Naive B cell (primary cell): ENCODE results near the gene NDUFS7. TPM values are rescaled to one million over a fixed set of nuclear protein-coding genes. Genes with fewer than 3 reads are reported as not detected.
"Not testable (repeated sequence)": the region's sequence is repeated elsewhere in the genome, so short reads cannot be mapped to it uniquely, and the experiment has no call there.

ENCODE experiments used
- ATAC-seq, 2 donors: fragments of 150-1000 bp; cut with Tn5 transposase; 2 replicates each; pipeline ENCODE4 v1.10.0; 2021; ENCODE audit warnings: low read depth in 2 of 2, mild to moderate bottlenecking in 2 of 2, moderate library complexity in 2 of 2
- DNase-seq: peaks from one replicate; pipeline ENCODE4 v3.0.0; 2022
- H3K27ac Mint-ChIP-seq, 6 donors: one replicate each; pipeline ENCODE4 v1.8.0; 2020 to 2022; ENCODE audit warnings: mild to moderate bottlenecking in 6 of 6, mixed read lengths in 6 of 6, moderate library complexity in 5 of 6, inconsistent platforms in 2 of 6
- H3K27me3 Mint-ChIP-seq, 3 donors: one replicate each; pipeline ENCODE4 v1.8.0; 2021 to 2022; ENCODE audit warnings: mixed read lengths in 3 of 3, mild to moderate bottlenecking in 1 of 3
- H3K36me3 Mint-ChIP-seq, 2 donors: one replicate each; pipeline ENCODE4 v1.8.0; 2020 to 2022; ENCODE audit warnings: mixed read lengths in 2 of 2, inconsistent platforms in 1 of 2, mild to moderate bottlenecking in 1 of 2
- H3K4me1 Mint-ChIP-seq, 3 donors: one replicate each; pipeline ENCODE4 v1.8.0; 2020 to 2022; ENCODE audit warnings: mixed read lengths in 3 of 3, inconsistent platforms in 1 of 3, mild to moderate bottlenecking in 1 of 3, moderate library complexity in 1 of 3
- H3K4me3 Mint-ChIP-seq, 8 donors: one replicate each; pipeline ENCODE4 v1.8.0; 2020 to 2022; ENCODE audit warnings: mild to moderate bottlenecking in 8 of 8, mixed read lengths in 8 of 8, moderate library complexity in 8 of 8, inconsistent platforms in 2 of 8
- H3K9me3 Mint-ChIP-seq, 7 donors: one replicate each; pipeline ENCODE4 v1.8.0; 2020 to 2022; ENCODE audit warnings: mixed read lengths in 7 of 7, mild to moderate bottlenecking in 5 of 7, inconsistent platforms in 2 of 7, moderate library complexity in 1 of 7
- polyA plus RNA-seq, 6 donors: library from polyadenylated mRNA; unstranded; fragments of 300-500 nt; fragmentation: Illumina TruSeq; gene quantifications; one replicate each; pipeline ENCODE4 v1.2.3, GENCODE V29; 2021; ENCODE audit warnings: low read depth in 6 of 6

Gene NDUFS7
- polyA plus RNA-seq, 6 donors from 2014 or later, result 201 to 230 (median 209) TPM

DNA sequence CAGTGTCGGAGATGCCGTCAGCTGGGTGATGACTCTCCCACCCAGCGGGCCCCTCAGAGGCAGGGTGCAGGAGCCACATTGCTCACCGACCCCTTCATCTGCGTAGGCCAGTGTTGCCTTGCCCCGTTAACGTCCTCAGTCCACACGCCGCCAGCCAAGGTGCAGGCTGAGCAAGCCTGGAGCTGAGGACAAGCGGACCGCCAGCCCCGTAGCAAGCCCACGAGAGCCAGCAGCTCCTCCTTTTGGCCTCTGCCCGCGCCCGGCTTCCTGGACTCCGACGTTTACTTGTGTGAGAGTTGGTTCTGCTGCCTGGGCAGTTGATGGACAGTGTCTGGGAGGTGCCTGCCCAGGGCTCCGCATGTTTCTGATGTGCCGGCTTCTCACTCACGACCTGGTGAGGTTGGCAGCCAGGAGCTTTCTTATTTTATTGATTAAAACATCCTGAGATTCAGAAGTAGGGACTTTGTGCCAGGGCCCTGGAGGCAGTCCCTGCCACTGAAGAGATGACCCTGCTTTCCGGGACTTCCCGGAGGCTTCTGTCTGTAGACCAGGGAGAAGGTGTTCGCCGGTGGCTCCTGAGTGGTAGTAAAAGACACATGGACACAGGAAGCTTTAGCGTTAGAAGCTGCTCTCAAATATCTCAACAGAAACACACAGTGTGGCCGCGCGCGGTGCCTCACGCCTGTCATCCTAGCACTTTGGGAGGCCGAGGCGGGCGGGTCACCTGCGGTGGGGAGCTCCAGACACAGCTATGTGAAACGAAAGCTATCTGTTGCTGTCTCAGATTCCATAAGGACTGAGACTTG, 29.5 kb downstream of the NDUFS7 start:
- ATAC-seq, result no peak
- Mint-ChIP-seq H3K27me3 (no peaks in the 10 kb centered on the region), H3K4me3 (peak overlapping the region in 2 of 8 donors; percentile 25 to 47), H3K4me1 (peaks cover 54 to 81% (median 67%) of the 10 kb centered on the region in 3 donors), H3K27ac (peak overlapping the region in 1 of 6 donors; percentile 42), H3K36me3 (no peaks in the 10 kb centered on the region), H3K9me3 (no peaks in the 10 kb centered on the region)
- no peak for DNase-seq

DNA sequence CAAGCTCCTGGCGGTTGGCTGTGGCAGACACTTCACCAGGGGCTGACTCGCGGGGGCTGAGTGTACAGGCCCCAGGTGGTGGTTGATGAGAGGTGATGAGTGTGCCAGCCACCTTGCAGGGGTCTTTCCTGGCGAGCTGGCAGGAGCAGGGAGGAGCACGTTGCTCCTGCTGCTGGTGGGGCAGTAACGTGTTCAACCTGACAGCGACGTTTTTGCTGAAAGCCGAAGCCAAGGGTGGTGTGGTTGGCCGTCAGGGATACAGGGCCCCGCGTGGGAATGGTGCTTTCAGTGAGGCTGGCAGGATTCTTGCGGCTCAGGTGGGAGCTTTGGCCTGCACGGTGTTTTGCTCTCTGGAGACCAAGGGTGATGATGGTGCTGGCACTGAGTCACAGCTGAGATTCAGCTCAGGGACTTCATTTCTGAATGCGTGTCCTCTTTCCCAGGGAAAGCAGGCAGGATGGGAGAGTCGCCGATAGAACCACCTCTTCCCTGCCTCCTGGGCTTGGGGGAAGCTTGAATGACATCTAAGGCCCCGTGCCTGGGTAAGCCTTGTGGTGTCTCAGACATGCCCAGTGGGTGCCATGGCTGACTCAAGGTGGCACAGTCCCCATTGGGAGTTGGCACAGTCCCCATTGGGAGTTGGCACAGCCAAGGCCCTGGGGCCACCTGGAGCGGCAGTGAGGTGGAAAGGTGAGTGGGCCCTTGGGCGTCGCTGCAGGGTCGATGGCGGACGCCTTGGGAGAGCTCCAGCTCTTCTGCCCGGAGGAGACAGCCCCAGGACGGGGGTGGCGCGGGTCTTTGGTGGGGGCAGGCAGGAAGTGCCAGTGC, 32.5 kb downstream of the NDUFS7 start:
- Mint-ChIP-seq H3K9me3 (no peaks in the 10 kb centered on the region), H3K4me1 (peaks cover 29 to 59% (median 47%) of the 10 kb centered on the region in 3 donors), H3K27ac (peak overlapping the region in 2 of 6 donors; percentile 8 to 47), H3K36me3 (peaks cover 0 to 5% of the 10 kb centered on the region in 2 donors), H3K4me3 (peak overlapping the region in 3 of 8 donors; percentile 15 to 67 (median 44)), H3K27me3 (no peaks in the 10 kb centered on the region)
- no peak for DNase-seq
- no peak for ATAC-seq

DNA sequence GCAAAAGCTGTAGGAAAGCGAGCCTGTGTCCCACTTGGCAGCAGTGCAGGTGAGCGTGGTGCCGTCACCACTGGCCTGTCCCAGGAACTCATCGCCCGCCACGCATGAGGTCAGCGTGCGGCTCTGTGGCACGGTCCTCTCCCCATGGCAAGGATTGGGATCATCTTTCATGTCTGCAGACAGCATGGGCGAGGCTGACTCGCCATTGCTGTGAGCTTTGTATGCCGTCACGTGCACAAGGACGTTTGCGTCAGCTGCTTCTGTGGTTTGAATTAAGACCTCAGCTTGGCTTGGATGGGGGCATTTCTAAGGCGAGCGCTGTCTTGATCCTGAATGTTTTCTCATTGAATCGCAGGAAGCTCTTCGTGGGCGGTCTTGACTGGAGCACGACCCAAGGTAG, 33.4 kb downstream of the NDUFS7 start:
- Mint-ChIP-seq H3K4me1 (peaks cover 25 to 50% (median 39%) of the 10 kb centered on the region in 3 donors), H3K4me3 (no peak overlapping the region)

DNA sequence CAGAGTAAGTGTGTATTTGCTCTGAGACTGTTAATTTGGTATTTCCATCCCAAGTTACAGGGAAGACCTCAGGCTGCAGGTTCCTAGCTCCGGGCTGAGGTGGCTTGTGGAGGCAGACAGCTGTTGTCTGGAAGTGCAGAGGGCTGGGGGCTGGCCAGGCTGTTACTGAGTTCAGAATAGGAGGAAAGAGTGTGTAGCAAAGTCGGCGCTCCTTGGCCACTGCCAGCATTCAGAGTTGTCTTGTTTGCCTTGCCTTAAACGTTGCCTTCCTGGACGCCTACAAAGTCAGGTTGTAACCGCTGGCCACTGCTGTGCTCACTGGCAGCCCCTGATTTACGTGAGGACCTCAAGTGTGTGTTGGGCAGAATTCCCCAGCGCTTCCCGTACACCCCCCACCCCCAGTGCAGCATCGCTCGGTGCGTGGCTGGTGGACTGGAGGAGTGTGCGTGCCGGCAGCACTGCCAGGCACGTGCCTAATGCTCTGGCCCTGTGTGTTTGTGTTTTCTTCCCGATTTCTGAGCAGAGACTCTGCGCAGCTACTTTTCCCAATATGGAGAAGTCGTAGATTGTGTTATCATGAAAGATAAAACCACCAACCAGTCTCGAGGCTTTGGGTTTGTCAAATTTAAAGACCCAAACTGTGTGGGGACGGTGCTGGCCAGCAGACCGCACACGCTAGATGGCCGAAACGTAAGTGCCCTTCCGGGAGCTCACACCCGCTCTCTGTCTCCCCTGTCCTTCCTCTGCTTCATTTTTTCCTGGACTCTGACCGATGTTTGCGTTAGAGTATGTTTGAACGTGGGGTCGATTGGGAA, 34.2 kb downstream of the NDUFS7 start:
- DNase-seq, result no peak
- Mint-ChIP-seq H3K9me3 (no peaks in the 10 kb centered on the region), H3K27me3 (no peaks in the 10 kb centered on the region), H3K27ac (peak overlapping the region in 3 of 6 donors; percentile 27 to 66 (median 39)), H3K4me3 (no peak overlapping the region), H3K4me1 (peaks cover 24 to 46% (median 38%) of the 10 kb centered on the region in 3 donors), H3K36me3 (peaks cover 5 to 6% of the 10 kb centered on the region in 2 donors)
- ATAC-seq, result no peak

More for the DNA sequence above, 33.4 kb downstream of the NDUFS7 start:
- Mint-ChIP-seq H3K9me3 (no peaks in the 10 kb centered on the region), H3K27me3 (no peaks in the 10 kb centered on the region), H3K27ac (peak overlapping the region in 1 of 6 donors; percentile 66), H3K36me3 (peaks cover 0 to 5% of the 10 kb centered on the region in 2 donors)
- no peak for ATAC-seq
- DNase-seq, result no peak

DNA sequence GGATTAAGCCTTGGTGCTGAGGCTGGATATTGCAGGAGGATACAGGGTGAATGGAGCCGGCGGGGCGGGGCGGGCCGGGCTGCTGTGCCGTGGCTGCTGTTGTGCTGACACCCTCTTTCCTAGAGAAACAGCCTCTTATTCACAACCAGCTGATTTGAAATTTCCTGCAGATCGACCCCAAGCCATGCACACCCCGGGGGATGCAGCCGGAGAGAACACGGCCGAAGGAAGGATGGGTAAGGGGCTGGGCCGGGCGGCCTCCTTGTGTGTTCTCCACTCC, 34.7 kb downstream of the NDUFS7 start:
- Mint-ChIP-seq H3K36me3 (peaks cover 5 to 11% of the 10 kb centered on the region in 2 donors), H3K4me3 (no peak overlapping the region)
- no peak for DNase-seq

DNA sequence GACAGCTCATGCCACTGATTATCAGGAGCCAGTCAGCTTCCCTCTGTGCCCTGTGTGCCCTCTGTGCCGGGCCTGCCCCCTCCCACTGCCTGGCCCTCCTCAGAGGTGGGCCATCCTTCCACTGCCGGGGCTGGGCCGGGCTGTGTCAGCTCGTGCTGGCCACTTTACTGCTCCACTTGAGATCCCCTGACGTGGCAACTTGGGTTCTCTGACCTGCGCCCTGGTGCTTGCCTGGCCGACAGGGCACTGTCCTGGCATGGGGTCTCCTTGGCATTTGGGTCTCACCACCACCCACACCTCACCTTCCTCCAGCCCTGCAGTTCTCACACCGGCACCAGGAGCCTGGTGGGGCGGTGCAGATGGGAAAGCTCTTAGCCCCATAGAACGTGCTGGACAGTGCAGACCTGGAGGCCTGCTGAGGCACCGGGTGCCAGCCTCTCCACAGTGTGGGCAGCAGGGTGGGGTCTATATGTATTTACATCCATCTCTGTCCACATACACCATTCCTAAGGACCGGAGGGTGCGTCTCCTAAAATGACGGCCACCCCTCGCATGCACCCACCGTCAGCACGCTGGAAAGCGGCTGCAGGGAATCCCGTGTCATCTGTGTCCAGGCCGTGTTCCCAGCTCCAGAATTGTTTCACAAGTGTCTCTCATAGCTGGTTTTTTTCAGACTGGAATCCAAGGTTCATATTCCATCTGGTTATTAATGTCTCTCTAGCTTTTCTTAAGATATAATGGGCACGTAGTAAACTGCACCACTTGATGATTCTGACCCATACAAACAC, 35.4 kb downstream of the NDUFS7 start:
- H3K27ac Mint-ChIP-seq, result peak overlapping the region in 1 of 6 donors; percentile 34

More for the DNA sequence above, 34.7 kb downstream of the NDUFS7 start:
- no peak for ATAC-seq
- peaks cover 25 to 40% (median 33%) of the 10 kb centered on the region in 3 donors for H3K4me1 Mint-ChIP-seq
- no peaks in the 10 kb centered on the region for H3K9me3 Mint-ChIP-seq
- no peaks in the 10 kb centered on the region for H3K27me3 Mint-ChIP-seq
- H3K27ac Mint-ChIP-seq, result no peak overlapping the region

DNA sequence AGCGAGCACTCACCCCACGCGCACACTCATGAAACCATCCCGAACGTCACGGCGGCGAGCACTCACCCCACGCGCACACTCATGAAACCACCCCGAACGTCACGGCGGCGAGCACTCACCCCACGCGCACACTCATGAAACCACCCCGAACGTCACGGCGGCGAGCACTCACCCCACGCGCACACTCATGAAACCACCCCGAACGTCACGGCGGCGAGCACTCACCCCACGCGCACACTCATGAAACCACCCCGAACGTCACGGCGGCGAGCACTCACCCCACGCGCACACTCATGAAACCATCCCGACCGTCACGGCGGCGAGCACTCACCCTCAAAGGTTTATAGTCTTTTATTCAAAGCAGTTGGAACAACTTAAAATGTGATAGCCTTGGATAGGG, 36.4 kb downstream of the NDUFS7 start:
- DNase-seq, H3K9me3 Mint-ChIP-seq: not testable (repeated sequence)

More for the DNA sequence above, 35.4 kb downstream of the NDUFS7 start:
- H3K36me3 Mint-ChIP-seq, result peaks cover 5 to 11% of the 10 kb centered on the region in 2 donors
- no peaks in the 10 kb centered on the region for H3K9me3 Mint-ChIP-seq
- DNase-seq (no peak), ATAC-seq (no peak)
- H3K4me3 Mint-ChIP-seq, result no peak overlapping the region
- H3K27me3 Mint-ChIP-seq, result no peaks in the 10 kb centered on the region
- peaks cover 24 to 33% (median 27%) of the 10 kb centered on the region in 3 donors for H3K4me1 Mint-ChIP-seq

DNA sequence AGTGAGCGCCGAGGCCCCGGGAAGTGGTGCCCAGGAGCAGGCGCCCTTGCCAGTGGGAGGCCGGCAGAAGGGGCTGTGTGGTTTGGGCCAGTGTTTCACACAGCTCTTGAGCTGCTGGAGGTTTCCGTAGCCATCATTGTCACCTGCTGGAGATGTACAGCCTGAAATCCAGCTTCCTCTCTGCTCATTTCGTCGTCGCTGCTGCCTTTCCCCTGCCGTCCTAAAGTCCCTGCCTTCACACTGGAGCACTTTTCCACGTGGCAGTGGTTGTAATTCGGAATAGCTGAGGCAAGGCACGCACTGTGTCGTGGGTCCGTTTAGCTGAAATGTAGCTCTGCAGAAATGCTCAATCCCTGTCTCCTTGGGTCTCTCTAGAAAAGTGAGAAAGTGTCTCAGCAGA, 36.9 kb downstream of the NDUFS7 start:
- Mint-ChIP-seq H3K36me3 (peaks cover 5 to 11% of the 10 kb centered on the region in 2 donors), H3K27ac (peak overlapping the region in 1 of 6 donors; percentile 79), H3K9me3 (no peaks in the 10 kb centered on the region), H3K27me3 (no peaks in the 10 kb centered on the region), H3K4me1 (peaks cover 21 to 31% (median 22%) of the 10 kb centered on the region in 3 donors), H3K4me3 (no peak overlapping the region)
- no peak for DNase-seq
- ATAC-seq, result no peak

More for the DNA sequence above, 36.4 kb downstream of the NDUFS7 start:
- ATAC-seq, H3K4me3 Mint-ChIP-seq, H3K27me3 Mint-ChIP-seq, H3K27ac Mint-ChIP-seq: not testable (repeated sequence)
- H3K36me3 Mint-ChIP-seq, result peaks cover 5 to 11% of the 10 kb centered on the region in 2 donors
- H3K4me1 Mint-ChIP-seq, result peaks cover 22 to 36% (median 24%) of the 10 kb centered on the region in 3 donors

DNA sequence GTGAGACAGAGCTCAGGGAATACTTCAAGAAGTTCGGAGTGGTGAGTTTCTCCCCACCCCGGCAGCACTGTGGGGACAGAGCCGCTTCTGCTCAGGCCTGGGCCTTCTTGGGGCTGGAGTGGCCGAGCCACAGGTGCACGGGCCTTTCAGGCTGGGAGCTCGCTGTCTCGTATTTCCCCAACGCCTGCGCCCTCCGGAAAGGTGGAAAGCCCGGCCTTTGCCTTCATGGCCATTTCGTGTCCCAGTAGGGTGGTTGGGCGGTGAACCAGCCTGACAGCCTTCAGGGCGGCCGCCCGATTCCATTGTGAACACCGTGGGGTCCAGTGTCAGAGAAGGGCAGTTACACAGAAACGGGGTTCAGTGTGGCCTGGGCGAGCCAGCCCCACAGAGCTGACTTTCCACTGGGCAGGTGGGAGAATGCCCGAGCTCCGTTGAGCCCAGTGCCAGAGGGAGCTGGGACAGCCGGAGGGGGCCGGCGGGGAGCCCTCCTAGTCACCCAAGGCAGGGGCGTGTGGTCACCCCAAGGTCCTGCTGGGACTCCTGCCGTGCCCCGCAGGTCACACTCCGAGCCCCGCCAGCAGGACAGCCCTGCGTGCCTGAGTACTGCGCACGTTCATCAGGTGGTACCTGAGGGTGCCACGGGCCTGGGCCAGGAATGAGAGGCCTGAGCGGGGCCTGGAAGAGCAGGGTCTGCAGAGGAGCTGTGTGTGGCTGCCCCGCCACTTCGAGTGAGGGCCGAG, 37.7 kb downstream of the NDUFS7 start:
- no peak for ATAC-seq
- Mint-ChIP-seq H3K36me3 (peaks cover 5 to 11% of the 10 kb centered on the region in 2 donors), H3K4me3 (no peak overlapping the region), H3K27ac (no peak overlapping the region), H3K27me3 (no peaks in the 10 kb centered on the region), H3K9me3 (no peaks in the 10 kb centered on the region), H3K4me1 (peaks cover 13 to 23% (median 17%) of the 10 kb centered on the region in 3 donors)
- DNase-seq, result no peak

DNA sequence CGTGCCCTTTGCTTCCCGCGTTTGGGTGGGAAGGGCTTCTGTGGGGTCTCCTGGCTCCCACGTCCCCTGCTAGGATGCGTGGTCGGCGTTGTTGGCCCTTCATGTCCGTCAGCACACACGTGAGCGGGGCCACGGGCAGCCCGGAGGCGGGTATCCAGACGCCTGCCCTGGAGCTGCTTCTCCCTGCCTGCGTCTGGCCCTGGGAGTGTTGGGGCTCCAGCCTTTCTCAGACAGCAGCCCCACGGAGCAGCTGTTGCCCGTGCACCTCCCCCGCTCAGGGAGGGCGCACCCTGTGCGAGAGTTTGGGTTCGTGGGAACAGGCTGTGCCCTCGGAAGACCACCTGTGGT, 38.2 kb downstream of the NDUFS7 start:
- Mint-ChIP-seq H3K9me3 (no peaks in the 10 kb centered on the region), H3K36me3 (peaks cover 5 to 11% of the 10 kb centered on the region in 2 donors), H3K27ac (no peak overlapping the region), H3K4me3 (no peak overlapping the region), H3K4me1 (peaks cover 12 to 20% (median 13%) of the 10 kb centered on the region in 3 donors), H3K27me3 (no peaks in the 10 kb centered on the region)
- no peak for ATAC-seq
- no peak for DNase-seq

DNA sequence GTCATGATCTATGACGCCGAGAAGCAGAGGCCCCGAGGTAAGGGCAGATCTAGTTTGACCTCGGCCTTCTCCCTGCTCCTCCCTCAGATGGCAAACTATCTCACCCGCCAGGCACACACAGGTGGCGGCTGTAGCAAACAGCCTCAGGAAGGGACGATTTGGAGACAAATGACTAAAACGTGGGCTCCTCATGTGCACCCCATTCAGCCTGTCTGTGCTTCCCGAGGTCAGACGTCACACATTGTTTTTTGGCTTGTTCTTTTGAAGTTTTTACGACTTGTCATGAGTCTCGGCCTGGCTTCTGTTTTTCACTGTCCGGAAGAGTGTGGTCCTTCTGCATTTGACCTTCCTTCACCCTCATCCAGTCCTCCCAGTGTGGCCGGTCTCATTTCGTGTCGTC, 38.7 kb downstream of the NDUFS7 start:
- Mint-ChIP-seq H3K4me3 (no peak overlapping the region), H3K27ac (no peak overlapping the region), H3K4me1 (peaks cover 9 to 15% (median 12%) of the 10 kb centered on the region in 3 donors), H3K9me3 (no peaks in the 10 kb centered on the region), H3K27me3 (no peaks in the 10 kb centered on the region), H3K36me3 (peaks cover 5 to 11% of the 10 kb centered on the region in 2 donors)
- DNase-seq (no peak), ATAC-seq (no peak)

DNA sequence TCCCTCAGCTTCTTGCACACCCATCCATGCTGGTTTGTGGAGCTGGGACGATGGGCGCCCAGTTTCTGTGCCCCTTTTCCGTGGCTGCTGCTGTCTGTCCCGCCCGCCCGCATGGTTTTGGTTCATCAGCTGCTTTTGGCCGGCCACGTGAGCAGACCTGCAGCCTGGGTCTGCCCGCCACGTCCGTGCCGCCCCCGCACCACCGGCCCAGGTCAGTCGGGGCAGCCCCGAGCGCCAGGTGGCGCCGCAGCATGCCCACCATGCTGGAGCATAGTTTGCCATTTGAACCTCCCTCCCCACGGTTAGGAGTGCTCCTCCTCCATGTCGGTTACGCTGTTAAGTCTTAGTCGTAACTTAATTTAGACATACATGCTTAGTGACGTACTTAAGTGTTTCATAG, 39.2 kb downstream of the NDUFS7 start:
- H3K9me3 Mint-ChIP-seq, result no peaks in the 10 kb centered on the region
- H3K27ac Mint-ChIP-seq, result no peak overlapping the region
- ATAC-seq (no peak), DNase-seq (no peak)
- H3K4me1 Mint-ChIP-seq, result peaks cover 7 to 12% (median 9%) of the 10 kb centered on the region in 3 donors
- H3K4me3 Mint-ChIP-seq, result no peak overlapping the region
- no peaks in the 10 kb centered on the region for H3K27me3 Mint-ChIP-seq
- H3K36me3 Mint-ChIP-seq, result peaks cover 5 to 11% of the 10 kb centered on the region in 2 donors
